ENCODE results near the gene CCNDBP1.
A peak's percentile ranks its signal among the peaks of the same experiment; 100 is the strongest.
"Not testable (repeated sequence)": the region's sequence is repeated elsewhere in the genome, so short reads cannot be mapped to it uniquely, and the experiment has no call there.

CCNDBP1 gene

GRCh38 chr15:43196760-43197548 is 11.8 kb downstream of the CCNDBP1 start:
- no peak for DNase-seq

GRCh38 chr15:43197773-43198172 is 12.6 kb downstream of the CCNDBP1 start:
- DNase-seq, result not testable (repeated sequence)

GRCh38 chr15:43198556-43198955 is 13.4 kb downstream of the CCNDBP1 start:
- DNase-seq, result not testable (repeated sequence)

GRCh38 chr15:43198992-43199391 is 13.8 kb downstream of the CCNDBP1 start:
- DNase-seq, result no peak

GRCh38 chr15:43199945-43200488 is 14.8 kb downstream of the CCNDBP1 start:
- DNase-seq, result no peak

- DNase-seq, result peak; percentile 14
These were observed 19.1 kb downstream of the CCNDBP1 start for GRCh38 chr15:43204016-43204901.

GRCh38 chr15:43206054-43206453 is 20.9 kb downstream of the CCNDBP1 start:
- no peak for DNase-seq

GRCh38 chr15:43207024-43207423 is 21.8 kb downstream of the CCNDBP1 start:
- no peak for DNase-seq

- no peak for DNase-seq
These were observed 23.1 kb downstream of the CCNDBP1 start for GRCh38 chr15:43208052-43209002.

GRCh38 chr15:43209059-43209824 is 24.0 kb downstream of the CCNDBP1 start:
- DNase-seq, result no peak

GRCh38 chr15:43210172-43210745 is 25.1 kb downstream of the CCNDBP1 start:
- no peak for DNase-seq

- DNase-seq, result no peak
These were observed 25.6 kb downstream of the CCNDBP1 start for GRCh38 chr15:43210807-43211206.

- DNase-seq, result no peak
These were observed 26.1 kb downstream of the CCNDBP1 start for GRCh38 chr15:43211224-43211735.

GRCh38 chr15:43212299-43212698 is 27.1 kb downstream of the CCNDBP1 start:
- DNase-seq, result no peak

- DNase-seq, result no peak
These were observed 27.7 kb downstream of the CCNDBP1 start for GRCh38 chr15:43212951-43213350.

- DNase-seq, result no peak
These were observed 28.3 kb downstream of the CCNDBP1 start for GRCh38 chr15:43213466-43213865.

- DNase-seq, result no peak
These were observed 29.0 kb downstream of the CCNDBP1 start for GRCh38 chr15:43214169-43214568.

GRCh38 chr15:43214592-43215295 is 29.5 kb downstream of the CCNDBP1 start:
- no peak for DNase-seq

GRCh38 chr15:43215961-43216360 is 30.8 kb downstream of the CCNDBP1 start:
- DNase-seq, result no peak

Measured in NCI-H1092 treated with DMSO at 0.1 percent for 48 hours (cell line).